OCI-LY7 (cell line): ENCODE data around the gene CBFA2T3. TPM values are rescaled to one million over a fixed set of nuclear protein-coding genes. Genes with fewer than 3 reads are reported as not detected.

Source experiments
- BruUV-seq: library from RNA; stranded (reverse); fragments of 400-500 nt; replicated peaks from 2 replicates; lab custom pipeline; 2021; lab: Mats Ljungman, UMichigan
- CTCF ChIA-PET: fragments of 300-600 bp; sonication (Branson Sonifier 250); formaldehyde crosslinking; loops from one replicate; lab custom pipeline; 2022; ENCODE audit warnings: antibody characterized with exemption; ENCODE audit not compliant: unreplicated experiment; lab: Charles Lee
- POLR2A ChIA-PET: fragments of 300-600 bp; sonication (Branson Sonifier 250); formaldehyde crosslinking; loops from one replicate; lab custom pipeline; 2022; ENCODE audit warnings: antibody characterized with exemption; lab: Charles Lee
- DNase-seq: peaks from one replicate; pipeline ENCODE4 v3.0.0-alpha.2; 2015; ENCODE audit warnings: low spot score
- H2AFZ ChIP-seq: fragments of 200-600 bp; sonication (generic), shearing (Covaris generic); 2 replicates; pipeline ENCODE4 v1.6.1; 2014; ENCODE audit warnings: mild to moderate bottlenecking, antibody characterized with exemption, low read length, moderate library complexity
- H3K27ac ChIP-seq: fragments of 200-600 bp; sonication (generic); 2 replicates; pipeline ENCODE4 v1.5.1; 2014; ENCODE audit warnings: mixed run types, low read depth, mild to moderate bottlenecking, moderate library complexity, low read length, inconsistent platforms; ENCODE audit not compliant: poor library complexity, severe bottlenecking
- H3K36me3 ChIP-seq: fragments of 200-600 bp; sonication (generic); 2 replicates; pipeline ENCODE4 v1.6.1; 2014; ENCODE audit warnings: mild to moderate bottlenecking, antibody characterized with exemption, low read length, moderate library complexity, mixed read lengths; ENCODE audit not compliant: insufficient read depth
- H3K4me1 ChIP-seq: fragments of 200-600 bp; sonication (generic); 2 replicates; pipeline ENCODE4 v1.5.1; 2014; ENCODE audit warnings: mild to moderate bottlenecking, low read length; ENCODE audit not compliant: insufficient read depth, poor library complexity, severe bottlenecking
- H3K4me2 ChIP-seq: fragments of 200-600 bp; sonication (generic); 2 replicates; pipeline ENCODE4 v1.6.1; 2014; ENCODE audit warnings: mild to moderate bottlenecking, low read length
- H3K4me3 ChIP-seq: fragments of 200-600 bp; sonication (generic); 2 replicates; pipeline ENCODE4 v1.5.1; 2014; ENCODE audit warnings: mild to moderate bottlenecking, low read depth, low read length; ENCODE audit not compliant: poor library complexity, severe bottlenecking
- H3K79me2 ChIP-seq: fragments of 200-600 bp; sonication (generic); 2 replicates; pipeline ENCODE4 v1.6.1; 2016; ENCODE audit warnings: low read depth, mild to moderate bottlenecking, low read length, moderate library complexity, mixed read lengths; ENCODE audit not compliant: insufficient read depth
- H3K9me2 ChIP-seq: fragments of 200-600 bp; sonication (generic); 2 replicates; pipeline ENCODE4 v1.6.1; 2016; ENCODE audit warnings: mild to moderate bottlenecking, low read length, mixed read lengths; ENCODE audit not compliant: insufficient read depth
- H3K9me3 ChIP-seq: fragments of 200-600 bp; sonication (generic); 2 replicates; pipeline ENCODE4 v1.6.1; 2014; ENCODE audit warnings: mild to moderate bottlenecking, mixed run types, low read length, mixed read lengths
- H4K20me1 ChIP-seq: fragments of 200-600 bp; sonication (generic); 2 replicates; pipeline ENCODE4 v1.6.1; 2014; ENCODE audit warnings: mild to moderate bottlenecking, antibody characterized with exemption, low read length, moderate library complexity, mixed read lengths; ENCODE audit not compliant: insufficient read depth
- EZH2phosphoT487 ChIP-seq: fragments of 200-600 bp; sonication (generic); IDR thresholded peaks from 2 replicates; pipeline ENCODE4 v1.6.1; 2018; ENCODE audit warnings: low read depth, borderline replicate concordance, mild to moderate bottlenecking, mixed run types, antibody characterized with exemption, low read length, moderate library complexity, mixed read lengths
- intact Hi-C: fragments of 100-400 bp; cut with micrococcal nuclease; formaldehyde crosslinking; loops from one replicate; pipeline ENCODE4 v1.10.0; 2022; ENCODE audit not compliant: unreplicated experiment
- total RNA-seq, 2 experiments: library from RNA; depleted of rRNA in 1 of 2; stranded (reverse); fragments of >200 nt in 1 of 2; shearing (Covaris generic) in 1 of 2; gene quantifications; 2 replicates each; pipeline ENCODE4 v1.2.3, GENCODE V29; 2014 to 2022
- TF ChIP-seq, protein P1 (sequence below): fragments of 200-600 bp; sonication (generic); conservative IDR thresholded peaks from 2 replicates; pipeline ENCODE4 v1.5.1; 2014; ENCODE audit warnings: mild to moderate bottlenecking, antibody characterized with exemption, low read length, moderate library complexity, mixed read lengths

The CBFA2T3 gene
- total RNA-seq, 2 experiments from 2014 or later = 1.1 to 48.0 TPM

GRCh38 chr16:88902744-88903143 is 74.3 kb downstream of the CBFA2T3 start:
- no peak for TF ChIP-seq EZH2phosphoT487
- TF ChIP-seq, protein P1, sequence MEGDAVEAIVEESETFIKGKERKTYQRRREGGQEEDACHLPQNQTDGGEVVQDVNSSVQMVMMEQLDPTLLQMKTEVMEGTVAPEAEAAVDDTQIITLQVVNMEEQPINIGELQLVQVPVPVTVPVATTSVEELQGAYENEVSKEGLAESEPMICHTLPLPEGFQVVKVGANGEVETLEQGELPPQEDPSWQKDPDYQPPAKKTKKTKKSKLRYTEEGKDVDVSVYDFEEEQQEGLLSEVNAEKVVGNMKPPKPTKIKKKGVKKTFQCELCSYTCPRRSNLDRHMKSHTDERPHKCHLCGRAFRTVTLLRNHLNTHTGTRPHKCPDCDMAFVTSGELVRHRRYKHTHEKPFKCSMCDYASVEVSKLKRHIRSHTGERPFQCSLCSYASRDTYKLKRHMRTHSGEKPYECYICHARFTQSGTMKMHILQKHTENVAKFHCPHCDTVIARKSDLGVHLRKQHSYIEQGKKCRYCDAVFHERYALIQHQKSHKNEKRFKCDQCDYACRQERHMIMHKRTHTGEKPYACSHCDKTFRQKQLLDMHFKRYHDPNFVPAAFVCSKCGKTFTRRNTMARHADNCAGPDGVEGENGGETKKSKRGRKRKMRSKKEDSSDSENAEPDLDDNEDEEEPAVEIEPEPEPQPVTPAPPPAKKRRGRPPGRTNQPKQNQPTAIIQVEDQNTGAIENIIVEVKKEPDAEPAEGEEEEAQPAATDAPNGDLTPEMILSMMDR = no peak
- no peak overlapping the region for H3K27ac ChIP-seq
- H3K4me2 ChIP-seq = no peak overlapping the region
- H4K20me1 ChIP-seq = no peaks in the 10 kb centered on the region
- H3K4me1 ChIP-seq = peaks cover 5% of the 10 kb centered on the region
- BruUV-seq = no TSS peak
- ChIA-PET CTCF (no interaction called here), POLR2A (no interaction called here)
- H3K9me2 ChIP-seq = no peaks in the 10 kb centered on the region
- H3K79me2 ChIP-seq = no peaks in the 10 kb centered on the region
- H3K36me3 ChIP-seq = no peaks in the 10 kb centered on the region
- no peaks in the 10 kb centered on the region for H3K9me3 ChIP-seq
- intact Hi-C loops = no loop called here
- no peak for DNase-seq
- no peak overlapping the region for H3K4me3 ChIP-seq
- H2AFZ ChIP-seq = no peak overlapping the region

- BruUV-seq = no TSS peak
Observed at GRCh38 chr16:88901718-88902337, 75.2 kb downstream of the CBFA2T3 start.

DNA sequence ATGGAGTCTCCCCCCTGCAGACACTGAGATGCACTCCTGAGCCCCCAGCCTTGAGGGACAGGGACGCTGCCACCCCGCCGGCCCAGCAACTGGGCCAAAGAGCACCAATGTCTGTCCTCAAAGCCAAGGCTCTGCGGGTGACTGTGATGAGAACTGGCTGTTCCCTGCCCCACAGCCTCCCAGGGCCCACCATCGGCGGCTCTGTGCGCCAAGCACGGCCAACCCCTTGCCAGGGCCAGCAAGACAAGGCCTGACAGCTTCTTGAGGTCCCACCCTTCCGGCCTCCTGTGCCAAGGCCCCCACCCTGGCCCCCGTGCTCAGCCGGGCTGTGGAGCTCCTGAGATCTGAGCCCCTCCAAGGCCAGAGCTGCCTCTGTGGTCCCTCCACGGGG is 76.3 kb downstream of the CBFA2T3 start:
- Histone ChIP-seq H3K4me2 (no peak overlapping the region), H4K20me1 (no peaks in the 10 kb centered on the region), H3K36me3 (no peaks in the 10 kb centered on the region), H3K79me2 (no peaks in the 10 kb centered on the region), H3K9me3 (no peaks in the 10 kb centered on the region), H2AFZ (no peak overlapping the region), H3K27ac (no peak overlapping the region), H3K4me1 (peaks cover under 1% of the 10 kb centered on the region), H3K4me3 (no peak overlapping the region), H3K9me2 (no peaks in the 10 kb centered on the region)
- no peak for TF ChIP-seq EZH2phosphoT487
- TF ChIP-seq, protein P1 = no peak
- CTCF ChIA-PET = no interaction called here
- no TSS peak for BruUV-seq
- POLR2A ChIA-PET = no interaction called here
- intact Hi-C loops = no loop called here
- no peak for DNase-seq

More at GRCh38 chr16:88901718-88902337, 75.2 kb downstream of the CBFA2T3 start:
- POLR2A ChIA-PET = no interaction called here
- Histone ChIP-seq H3K4me2 (no peak overlapping the region), H3K9me3 (no peaks in the 10 kb centered on the region), H3K27ac (no peak overlapping the region), H3K4me3 (no peak overlapping the region), H3K36me3 (no peaks in the 10 kb centered on the region), H2AFZ (no peak overlapping the region), H3K9me2 (no peaks in the 10 kb centered on the region), H3K79me2 (no peaks in the 10 kb centered on the region), H3K4me1 (peaks cover 5% of the 10 kb centered on the region), H4K20me1 (no peaks in the 10 kb centered on the region)
- DNase-seq = no peak
- TF ChIP-seq, protein P1 = no peak
- intact Hi-C loops = no loop called here
- CTCF ChIA-PET = interaction anchor here (0.6 kb wide), 1 partner anchor 466 kb away, joined by 3 read pairs; no protein-coding TSS in a partner anchor
